Tibial artery (tissue), 4 donors: Measurements from ENCODE around the gene SLC6A9.

Experiments used
- DNase-seq, 2 donors: peaks; one replicate each; pipeline ENCODE4 v3.0.0-alpha.2; 2019
- H3K27ac ChIP-seq, 2 donors: fragments of 200-600 bp; sonication (generic) in 1 of 2; 1 replicate in 1 of 2; 2 replicates in 1 of 2; pipeline ENCODE4 v1.5.1; 2018 to 2019; ENCODE audit warnings: mild to moderate bottlenecking in 1 of 2
- H3K27me3 ChIP-seq, 2 donors: fragments of 200-600 bp; sonication (generic) in 1 of 2; one replicate each; pipeline versions ENCODE4 v1.5.1 to v1.6.0; 2016 to 2019
- H3K36me3 ChIP-seq, 3 donors: fragments of 200-600 bp; sonication (generic) in 2 of 3; one replicate each; pipeline ENCODE4 v1.5.1; 2016 to 2019; ENCODE audit warnings: mild to moderate bottlenecking in 2 of 3
- H3K4me1 ChIP-seq, 4 donors: fragments of 200-600 bp; sonication (generic) in 2 of 4; 1 replicate in 3 of 4; 2 replicates in 1 of 4; pipeline ENCODE4 v1.5.1; 2016 to 2019
- H3K4me3 ChIP-seq, 2 donors: fragments of 200-600 bp; sonication (generic) in 1 of 2; 1 replicate in 1 of 2; 2 replicates in 1 of 2; pipeline ENCODE4 v1.5.1; 2018 to 2019; ENCODE audit warnings: mild to moderate bottlenecking in 2 of 2
- H3K9me3 ChIP-seq, 3 donors: fragments of 200-600 bp; sonication (generic) in 1 of 3; one replicate each; pipeline ENCODE4 v1.5.1; 2016 to 2019
- CTCF ChIP-seq, 2 experiments: fragments of 200-600 bp in 1 of 2; fragments of 450-650 bp in 1 of 2; IDR thresholded peaks; one replicate each; pipeline ENCODE4 v1.5.1; 2017 to 2019; ENCODE audit warnings: antibody characterized with exemption in 2 of 2, mild to moderate bottlenecking in 1 of 2, moderate library complexity in 1 of 2
- intact Hi-C: fragments of 100-400 bp; cut with DNase I; formaldehyde crosslinking; loops from one replicate; pipeline ENCODE4 v1.15.0; 2023; ENCODE audit warnings: low total_unique reads

SLC6A9 gene

GRCh38 chr1:44067266-44068250, 36.3 kb upstream of the SLC6A9 start:
- intact Hi-C loops: no loop called here
- Histone ChIP-seq H3K4me3 (no peak overlapping the region), H3K27ac (no peak overlapping the region), H3K27me3 (no peaks in the 10 kb centered on the region), H3K9me3 (no peaks in the 10 kb centered on the region), H3K4me1 (no peaks in the 10 kb centered on the region), H3K36me3 (no peaks in the 10 kb centered on the region)
- TF ChIP-seq CTCF (IDR thresholded peaks at IDR 0.05): no peak
- DNase-seq: no peak

- TF ChIP-seq CTCF (IDR thresholded peaks at IDR 0.05): no peak
- no peaks in the 10 kb centered on the region for H3K9me3 ChIP-seq
- H3K36me3 ChIP-seq: no peaks in the 10 kb centered on the region
- no peak for DNase-seq
- no peaks in the 10 kb centered on the region for H3K27me3 ChIP-seq
- H3K27ac ChIP-seq: no peak overlapping the region
- H3K4me1 ChIP-seq: no peaks in the 10 kb centered on the region
- no peak overlapping the region for H3K4me3 ChIP-seq
- intact Hi-C loops: no loop called here
These were observed 31.5 kb upstream of the SLC6A9 start for GRCh38 chr1:44062656-44063179.

- intact Hi-C loops: no loop called here
- Histone ChIP-seq H3K4me1 (no peaks in the 10 kb centered on the region), H3K9me3 (no peaks in the 10 kb centered on the region), H3K36me3 (no peaks in the 10 kb centered on the region), H3K27me3 (no peaks in the 10 kb centered on the region), H3K27ac (no peak overlapping the region), H3K4me3 (no peak overlapping the region)
- DNase-seq: no peak
- TF ChIP-seq CTCF (IDR thresholded peaks at IDR 0.05): no peak
These were observed 30.6 kb upstream of the SLC6A9 start for GRCh38 chr1:44061857-44062256.

GRCh38 chr1:44060830-44061267, 29.6 kb upstream of the SLC6A9 start:
- no peaks in the 10 kb centered on the region for H3K4me1 ChIP-seq
- H3K36me3 ChIP-seq: no peaks in the 10 kb centered on the region
- no peaks in the 10 kb centered on the region for H3K9me3 ChIP-seq
- no peaks in the 10 kb centered on the region for H3K27me3 ChIP-seq
- H3K4me3 ChIP-seq: no peak overlapping the region
- intact Hi-C loops: no loop called here
- DNase-seq: no peak
- no peak overlapping the region for H3K27ac ChIP-seq
- no peak for TF ChIP-seq CTCF (IDR thresholded peaks at IDR 0.05)

- H3K9me3 ChIP-seq: no peaks in the 10 kb centered on the region
- DNase-seq: no peak
- no peak for TF ChIP-seq CTCF (IDR thresholded peaks at IDR 0.05)
- no peaks in the 10 kb centered on the region for H3K4me1 ChIP-seq
- no peaks in the 10 kb centered on the region for H3K36me3 ChIP-seq
- H3K27me3 ChIP-seq: no peaks in the 10 kb centered on the region
- no peak overlapping the region for H3K27ac ChIP-seq
- intact Hi-C loops: no loop called here
- H3K4me3 ChIP-seq: no peak overlapping the region
These were observed 28.5 kb upstream of the SLC6A9 start for GRCh38 chr1:44059664-44060355.
